ENCODE data around the gene NCKAP5. TPM values are rescaled to one million over a fixed set of nuclear protein-coding genes. Genes with fewer than 3 reads are reported as not detected.

NCKAP5 gene
- total RNA-seq, 2 donors from 2014 or later: 0.78 to 2.6 TPM

GRCh38 chr2:132923787-132924186 lies 644.5 kb downstream of the NCKAP5 start:
- ATAC-seq (no peak), DNase-seq (no peak)
- Histone ChIP-seq H3K4me3 (no peak overlapping the region), H3K4me1 (no peaks in the 10 kb centered on the region), H3K9me3 (no peaks in the 10 kb centered on the region), H3K27ac (no peak overlapping the region), H3K27me3 (no peaks in the 10 kb centered on the region), H3K36me3 (replicated peaks in 1 of 2; ENCODE audit: insufficient read depth in 1 of 2, low read depth in 2 of 2) (no peaks in the 10 kb centered on the region)
- intact Hi-C loops (cut with DNase I): no loop called here
- 66 to 71% methylated on average over 3 of the region's 3 CpGs for WGBS, 2 donors
- no peak for TF ChIP-seq POLR2A (IDR thresholded peaks at IDR 0.05)
- TF ChIP-seq CTCF (IDR thresholded peaks at IDR 0.05): no peak

- ATAC-seq: no peak
- Histone ChIP-seq H3K4me3 (no peak overlapping the region), H3K36me3 (replicated peaks in 1 of 2; ENCODE audit: insufficient read depth in 1 of 2, low read depth in 2 of 2) (no peaks in the 10 kb centered on the region), H3K27ac (no peak overlapping the region), H3K27me3 (no peaks in the 10 kb centered on the region), H3K9me3 (no peaks in the 10 kb centered on the region), H3K4me1 (no peaks in the 10 kb centered on the region)
- intact Hi-C loops (cut with DNase I): no loop called here
- 75 to 78% methylated on average over 6 of the region's 6 CpGs for WGBS, 2 donors
- no peak for TF ChIP-seq POLR2A (IDR thresholded peaks at IDR 0.05)
- TF ChIP-seq CTCF (IDR thresholded peaks at IDR 0.05): no peak
- DNase-seq: no peak
Measured at GRCh38 chr2:132915812-132916549, 652.3 kb downstream of the NCKAP5 start.

- no peak for ATAC-seq
Measured at GRCh38 chr2:132911726-132912724, 656.2 kb downstream of the NCKAP5 start.

GRCh38 chr2:132910432-132910831 lies 657.8 kb downstream of the NCKAP5 start:
- DNase-seq: no peak
- no peak for TF ChIP-seq POLR2A (IDR thresholded peaks at IDR 0.05)
- no peak for TF ChIP-seq CTCF (IDR thresholded peaks at IDR 0.05)
- ATAC-seq: no peak
- H3K27me3 ChIP-seq: no peaks in the 10 kb centered on the region
- no peaks in the 10 kb centered on the region for H3K4me1 ChIP-seq
- no peaks in the 10 kb centered on the region for H3K36me3 ChIP-seq (replicated peaks in 1 of 2; ENCODE audit: insufficient read depth in 1 of 2, low read depth in 2 of 2)
- no peaks in the 10 kb centered on the region for H3K9me3 ChIP-seq
- no peak overlapping the region for H3K27ac ChIP-seq
- intact Hi-C loops (cut with DNase I): no loop called here
- H3K4me3 ChIP-seq: no peak overlapping the region

More at GRCh38 chr2:132911726-132912724, 656.2 kb downstream of the NCKAP5 start:
- Histone ChIP-seq H3K9me3 (no peaks in the 10 kb centered on the region), H3K4me1 (no peaks in the 10 kb centered on the region), H3K36me3 (replicated peaks in 1 of 2; ENCODE audit: insufficient read depth in 1 of 2, low read depth in 2 of 2) (no peaks in the 10 kb centered on the region), H3K4me3 (no peak overlapping the region), H3K27me3 (no peaks in the 10 kb centered on the region), H3K27ac (no peak overlapping the region)
- intact Hi-C loops (cut with DNase I): no loop called here
- TF ChIP-seq CTCF (IDR thresholded peaks at IDR 0.05): no peak
- no peak for TF ChIP-seq POLR2A (IDR thresholded peaks at IDR 0.05)
- 70 to 79% methylated on average over 8 of the region's 8 CpGs for WGBS, 2 donors
- DNase-seq: peak in 1 of 4 donors; percentile 5
